GM20000 (cell line): ENCODE results near the gene ZNF23.

Experiments used
- DNase-seq: peaks from one replicate; pipeline ENCODE4 v3.0.0; 2012; ENCODE audit warnings: low spot score
- TF ChIP-seq, protein P1 (sequence below): IDR thresholded peaks from 2 replicates; pipeline ENCODE4 v1.5.1; 2012; ENCODE audit warnings: mild to moderate bottlenecking, control low read depth; ENCODE audit errors: extremely low read depth, missing control alignments

The ZNF23 gene

DNA sequence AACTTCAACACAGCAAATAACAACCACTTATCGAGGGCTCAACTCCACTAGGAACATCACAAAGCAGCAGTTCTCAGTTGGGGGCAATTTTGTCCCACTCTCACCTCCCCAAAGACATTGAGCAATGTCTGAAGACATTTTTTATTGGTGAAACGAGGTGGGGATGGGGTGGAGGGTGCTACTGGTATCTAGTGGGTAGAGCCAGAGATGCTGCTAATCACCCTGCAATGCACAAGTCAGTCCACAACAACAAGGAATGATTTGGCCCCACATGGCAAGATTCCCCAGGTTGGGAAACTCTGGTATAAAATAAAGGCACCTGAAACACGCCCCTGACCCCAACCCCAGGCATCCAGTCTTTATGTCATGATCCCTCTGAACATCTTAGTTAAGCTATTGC, 53.5 kb downstream of the ZNF23 start:
- TF ChIP-seq, protein P1, sequence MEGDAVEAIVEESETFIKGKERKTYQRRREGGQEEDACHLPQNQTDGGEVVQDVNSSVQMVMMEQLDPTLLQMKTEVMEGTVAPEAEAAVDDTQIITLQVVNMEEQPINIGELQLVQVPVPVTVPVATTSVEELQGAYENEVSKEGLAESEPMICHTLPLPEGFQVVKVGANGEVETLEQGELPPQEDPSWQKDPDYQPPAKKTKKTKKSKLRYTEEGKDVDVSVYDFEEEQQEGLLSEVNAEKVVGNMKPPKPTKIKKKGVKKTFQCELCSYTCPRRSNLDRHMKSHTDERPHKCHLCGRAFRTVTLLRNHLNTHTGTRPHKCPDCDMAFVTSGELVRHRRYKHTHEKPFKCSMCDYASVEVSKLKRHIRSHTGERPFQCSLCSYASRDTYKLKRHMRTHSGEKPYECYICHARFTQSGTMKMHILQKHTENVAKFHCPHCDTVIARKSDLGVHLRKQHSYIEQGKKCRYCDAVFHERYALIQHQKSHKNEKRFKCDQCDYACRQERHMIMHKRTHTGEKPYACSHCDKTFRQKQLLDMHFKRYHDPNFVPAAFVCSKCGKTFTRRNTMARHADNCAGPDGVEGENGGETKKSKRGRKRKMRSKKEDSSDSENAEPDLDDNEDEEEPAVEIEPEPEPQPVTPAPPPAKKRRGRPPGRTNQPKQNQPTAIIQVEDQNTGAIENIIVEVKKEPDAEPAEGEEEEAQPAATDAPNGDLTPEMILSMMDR: no peak
- DNase-seq: no peak

DNA sequence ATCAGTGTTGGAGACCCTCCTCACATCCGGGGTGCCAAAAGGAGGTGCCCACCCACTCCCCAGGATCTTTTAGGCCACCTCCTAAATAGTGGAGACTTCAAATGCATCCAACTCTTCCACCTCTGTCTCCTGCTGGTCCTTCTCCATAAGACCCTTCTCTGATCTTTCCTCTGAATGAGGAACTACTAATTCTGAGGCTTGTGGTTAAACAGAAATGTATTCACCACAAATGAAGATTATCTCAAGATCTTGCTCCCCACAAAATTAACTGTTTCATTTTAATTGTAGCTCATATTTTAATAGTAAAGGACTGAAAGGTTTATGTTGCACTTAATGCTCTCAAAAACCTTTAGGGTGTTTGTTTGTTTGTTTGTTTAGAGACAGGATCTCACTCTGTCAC, 54.3 kb downstream of the ZNF23 start:
- DNase-seq: no peak
- TF ChIP-seq, protein P1: no peak

DNA sequence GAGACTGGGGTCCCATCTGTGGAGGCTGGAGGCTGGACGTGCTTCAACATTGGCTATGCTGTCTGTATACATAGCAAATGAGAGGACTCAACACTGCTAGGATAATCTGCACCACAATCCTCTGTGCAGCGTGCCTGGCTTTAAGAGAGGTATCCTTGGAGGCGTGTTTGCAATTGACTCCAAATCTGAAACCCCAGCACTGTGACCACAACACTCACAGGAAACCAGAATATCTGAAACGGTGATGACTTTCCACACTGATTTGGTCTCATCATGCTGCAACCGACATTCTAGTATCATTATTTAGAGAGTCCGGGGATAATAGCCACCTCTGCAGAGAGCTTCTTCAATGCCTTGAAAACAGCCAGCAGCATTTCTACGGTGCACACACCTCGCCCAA, 55.3 kb downstream of the ZNF23 start:
- DNase-seq: no peak

DNA sequence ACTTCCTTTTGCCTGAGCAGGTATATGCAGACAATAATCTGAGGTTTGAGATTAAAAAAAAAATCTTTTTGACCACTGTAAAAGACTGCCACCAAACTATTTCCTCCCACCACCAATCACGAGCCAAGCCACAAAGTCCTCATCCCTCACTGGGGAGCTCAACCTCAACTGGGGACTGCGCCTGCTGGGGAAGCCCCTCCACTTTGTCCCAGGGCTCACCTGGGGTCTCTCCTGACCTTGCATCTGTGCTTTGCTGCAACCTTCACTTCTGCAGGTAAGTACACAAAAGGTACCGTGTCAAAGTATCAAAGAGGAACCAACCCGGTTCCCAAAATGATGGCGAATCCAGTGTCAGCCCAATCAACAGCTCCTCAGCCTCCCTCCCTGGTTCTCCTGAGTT, 55.7 kb downstream of the ZNF23 start:
- DNase-seq: no peak

More for the DNA sequence above, 55.3 kb downstream of the ZNF23 start:
- TF ChIP-seq, protein P1: no peak

DNA sequence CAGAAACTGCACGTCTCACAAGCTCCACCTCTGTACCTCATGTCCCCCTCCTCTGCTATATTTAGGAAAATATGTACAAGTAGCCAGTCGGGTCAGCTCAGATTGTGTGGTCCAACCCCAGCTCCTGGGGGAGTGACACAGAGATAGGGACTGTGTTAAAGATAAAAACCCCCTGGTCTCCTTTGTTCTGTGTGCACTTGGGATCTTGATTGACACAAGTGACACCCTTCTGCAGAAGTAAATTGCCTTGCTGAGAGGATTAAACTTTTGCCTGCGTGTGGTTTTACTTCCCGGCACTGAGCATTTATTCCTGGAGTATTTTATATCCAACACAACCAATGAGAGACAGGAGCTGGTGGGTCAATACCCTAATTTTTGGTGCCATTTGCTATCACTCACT, 57.7 kb downstream of the ZNF23 start:
- no peak for DNase-seq
- TF ChIP-seq, protein P1: no peak

More for the DNA sequence above, 55.7 kb downstream of the ZNF23 start:
- TF ChIP-seq, protein P1: no peak

DNA sequence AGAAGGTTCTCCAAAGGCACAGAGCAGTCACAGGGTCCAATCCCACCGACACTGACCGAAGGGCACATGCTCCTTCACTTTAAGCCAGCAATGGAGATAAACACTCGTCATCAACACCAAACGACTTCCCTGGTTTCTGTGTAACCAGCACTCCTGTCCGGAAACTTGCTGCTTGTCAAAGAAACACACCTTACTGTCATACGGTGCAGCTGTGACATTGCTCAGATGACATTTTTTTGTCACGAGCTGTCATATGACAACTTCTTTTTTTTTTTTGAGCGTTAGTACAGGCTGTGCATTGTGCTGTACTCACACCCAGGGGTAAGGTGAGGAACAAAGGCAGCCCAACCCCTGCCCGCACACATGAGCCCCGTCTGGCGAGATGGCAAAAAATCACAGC, 59.4 kb downstream of the ZNF23 start:
- TF ChIP-seq, protein P1: no peak
- DNase-seq: no peak

DNA sequence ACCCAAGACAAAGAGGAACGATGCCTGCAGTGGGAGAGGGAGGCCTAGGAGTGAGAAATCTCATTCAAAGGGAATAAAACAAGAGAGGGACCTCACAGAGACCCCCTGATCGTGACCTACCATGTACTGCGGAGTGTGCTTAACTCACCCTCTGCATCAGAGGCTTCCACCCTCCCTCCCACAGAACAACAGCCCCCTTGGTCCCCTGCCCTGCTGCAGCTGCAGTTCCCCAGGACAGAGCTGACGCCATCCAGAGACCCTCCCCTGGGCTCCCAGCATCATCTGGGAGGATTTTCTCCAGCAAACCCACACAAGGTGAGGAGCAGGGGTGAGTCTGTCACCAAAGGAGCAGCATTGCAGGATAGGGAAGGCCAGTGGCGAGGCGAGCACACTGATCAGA, 60.0 kb downstream of the ZNF23 start:
- TF ChIP-seq, protein P1: no peak
- no peak for DNase-seq
